SK-N-SH (cell line): ENCODE measurements around the gene LGI1.

Experiments
- EP300 ChIP-seq, 2 experiments: IDR thresholded peaks; 2 replicates each; pipeline versions ENCODE4 v1.4.0 to v1.6.1; 2012; ENCODE audit warnings: borderline replicate concordance in 1 of 2, low read depth in 1 of 2, low read length in 1 of 2
- FOXJ3 ChIP-seq: sonication (generic); formaldehyde crosslinking; IDR thresholded peaks from 2 replicates; pipeline ENCODE4 v1.5.1; 2020; ENCODE audit warnings: mild to moderate bottlenecking, missing genetic modification reagents
- MAX ChIP-seq: IDR thresholded peaks from 2 replicates; pipeline ENCODE4 v1.4.0; 2012; ENCODE audit warnings: low read depth
- MXI1 ChIP-seq: IDR thresholded peaks from 2 replicates; pipeline ENCODE4 v1.6.1; 2012; ENCODE audit warnings: mild to moderate bottlenecking, low read depth, low read length, improper control_type of control experiment
- RAD21 ChIP-seq: IDR thresholded peaks from 2 replicates; pipeline ENCODE4 v1.6.1; 2012; ENCODE audit warnings: mild to moderate bottlenecking, low read length
- RCOR1 ChIP-seq: fragments of 150-350 bp; IDR thresholded peaks from 2 replicates; pipeline ENCODE4 v1.6.1; 2017; ENCODE audit warnings: antibody characterized with exemption, low read length
- REST ChIP-seq: IDR thresholded peaks from 2 replicates; pipeline ENCODE4 v1.6.1; 2012; ENCODE audit warnings: mild to moderate bottlenecking, low read depth, low read length, moderate library complexity
- RXRA ChIP-seq: IDR thresholded peaks from 2 replicates; pipeline ENCODE4 v1.4.0; 2012; ENCODE audit warnings: low read depth, mild to moderate bottlenecking, borderline replicate concordance
- TAF1 ChIP-seq: IDR thresholded peaks from 2 replicates; pipeline ENCODE4 v1.6.1; 2012; ENCODE audit warnings: low read depth, mild to moderate bottlenecking, low read length, moderate library complexity, borderline replicate concordance
- ZBTB33 ChIP-seq: IDR thresholded peaks from 2 replicates; pipeline ENCODE4 v1.4.0; 2012; ENCODE audit warnings: low read depth, borderline replicate concordance
- TF ChIP-seq, protein P1 (sequence below): fragments of 200-600 bp; sonication (generic); IDR thresholded peaks from 2 replicates; pipeline ENCODE4 v1.6.1; 2017; ENCODE audit warnings: antibody characterized with exemption, mild to moderate bottlenecking, moderate library complexity
- TF ChIP-seq, protein P2 (sequence below): fragments of 150-350 bp; IDR thresholded peaks from 2 replicates; pipeline ENCODE4 v1.6.1; 2017; ENCODE audit warnings: antibody characterized with exemption, low read length, low read depth, borderline replicate concordance
- TF ChIP-seq, protein P3 (sequence below): fragments of 150-350 bp; IDR thresholded peaks from 2 replicates; pipeline ENCODE4 v1.6.1; 2016; ENCODE audit warnings: mild to moderate bottlenecking, low read depth, low read length

GRCh38 chr10:93844979-93845626 is 87.4 kb downstream of the LGI1 start:
- TF ChIP-seq, protein P1, sequence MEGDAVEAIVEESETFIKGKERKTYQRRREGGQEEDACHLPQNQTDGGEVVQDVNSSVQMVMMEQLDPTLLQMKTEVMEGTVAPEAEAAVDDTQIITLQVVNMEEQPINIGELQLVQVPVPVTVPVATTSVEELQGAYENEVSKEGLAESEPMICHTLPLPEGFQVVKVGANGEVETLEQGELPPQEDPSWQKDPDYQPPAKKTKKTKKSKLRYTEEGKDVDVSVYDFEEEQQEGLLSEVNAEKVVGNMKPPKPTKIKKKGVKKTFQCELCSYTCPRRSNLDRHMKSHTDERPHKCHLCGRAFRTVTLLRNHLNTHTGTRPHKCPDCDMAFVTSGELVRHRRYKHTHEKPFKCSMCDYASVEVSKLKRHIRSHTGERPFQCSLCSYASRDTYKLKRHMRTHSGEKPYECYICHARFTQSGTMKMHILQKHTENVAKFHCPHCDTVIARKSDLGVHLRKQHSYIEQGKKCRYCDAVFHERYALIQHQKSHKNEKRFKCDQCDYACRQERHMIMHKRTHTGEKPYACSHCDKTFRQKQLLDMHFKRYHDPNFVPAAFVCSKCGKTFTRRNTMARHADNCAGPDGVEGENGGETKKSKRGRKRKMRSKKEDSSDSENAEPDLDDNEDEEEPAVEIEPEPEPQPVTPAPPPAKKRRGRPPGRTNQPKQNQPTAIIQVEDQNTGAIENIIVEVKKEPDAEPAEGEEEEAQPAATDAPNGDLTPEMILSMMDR: no peak
- TF ChIP-seq, protein P2, sequence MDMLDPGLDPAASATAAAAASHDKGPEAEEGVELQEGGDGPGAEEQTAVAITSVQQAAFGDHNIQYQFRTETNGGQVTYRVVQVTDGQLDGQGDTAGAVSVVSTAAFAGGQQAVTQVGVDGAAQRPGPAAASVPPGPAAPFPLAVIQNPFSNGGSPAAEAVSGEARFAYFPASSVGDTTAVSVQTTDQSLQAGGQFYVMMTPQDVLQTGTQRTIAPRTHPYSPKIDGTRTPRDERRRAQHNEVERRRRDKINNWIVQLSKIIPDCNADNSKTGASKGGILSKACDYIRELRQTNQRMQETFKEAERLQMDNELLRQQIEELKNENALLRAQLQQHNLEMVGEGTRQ: no peak
- TF ChIP-seq MAX (no peak), EP300 (IDR thresholded peaks at IDR 0.05; ENCODE audit: borderline replicate concordance in 1 of 2, low read depth in 1 of 2, low read length in 1 of 2) (no peak), MXI1 (no peak), FOXJ3 (no peak), RXRA (no peak), RAD21 (no peak), ZBTB33 (no peak), TAF1 (no peak), RCOR1 (no peak), REST (no peak)
- TF ChIP-seq, protein P3, sequence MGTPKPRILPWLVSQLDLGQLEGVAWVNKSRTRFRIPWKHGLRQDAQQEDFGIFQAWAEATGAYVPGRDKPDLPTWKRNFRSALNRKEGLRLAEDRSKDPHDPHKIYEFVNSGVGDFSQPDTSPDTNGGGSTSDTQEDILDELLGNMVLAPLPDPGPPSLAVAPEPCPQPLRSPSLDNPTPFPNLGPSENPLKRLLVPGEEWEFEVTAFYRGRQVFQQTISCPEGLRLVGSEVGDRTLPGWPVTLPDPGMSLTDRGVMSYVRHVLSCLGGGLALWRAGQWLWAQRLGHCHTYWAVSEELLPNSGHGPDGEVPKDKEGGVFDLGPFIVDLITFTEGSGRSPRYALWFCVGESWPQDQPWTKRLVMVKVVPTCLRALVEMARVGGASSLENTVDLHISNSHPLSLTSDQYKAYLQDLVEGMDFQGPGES: no peak
